Stomach smooth muscle (tissue), 2 donors: Measurements from ENCODE around the gene ARRDC4.
A peak's percentile ranks its signal among the peaks of the same experiment; 100 is the strongest.

Source experiments
- H3K27ac ChIP-seq: one replicate; pipeline ENCODE4 v1.7.0; 2013; ENCODE audit warnings: mild to moderate bottlenecking, low read length, inconsistent platforms
- H3K27me3 ChIP-seq, 2 donors: one replicate each; pipeline ENCODE4 v1.7.0; 2013; ENCODE audit warnings: low read length in 2 of 2; ENCODE audit not compliant: insufficient read depth in 2 of 2, control insufficient read depth in 1 of 2
- H3K36me3 ChIP-seq, 2 donors: one replicate each; pipeline ENCODE4 v1.7.0; 2013; ENCODE audit warnings: low read length in 2 of 2; ENCODE audit not compliant: control insufficient read depth in 2 of 2, insufficient read depth in 2 of 2
- H3K4me1 ChIP-seq: one replicate; pipeline ENCODE4 v1.7.0; 2013; ENCODE audit warnings: low read length; ENCODE audit not compliant: control insufficient read depth, insufficient read depth
- H3K4me3 ChIP-seq, 2 donors: one replicate each; pipeline ENCODE4 v1.7.0; 2013; ENCODE audit warnings: low read length in 2 of 2
- H3K9ac ChIP-seq, 2 donors: one replicate each; pipeline ENCODE4 v1.7.0; 2013; ENCODE audit warnings: low read length in 2 of 2, mild to moderate bottlenecking in 1 of 2
- H3K9me3 ChIP-seq, 2 donors: one replicate each; pipeline ENCODE4 v1.7.0; 2013; ENCODE audit warnings: low read length in 2 of 2; ENCODE audit not compliant: control insufficient read depth in 2 of 2
- donor health status: healthy.
- donor health status: Pancreatic carcinoma.

ARRDC4 gene

DNA sequence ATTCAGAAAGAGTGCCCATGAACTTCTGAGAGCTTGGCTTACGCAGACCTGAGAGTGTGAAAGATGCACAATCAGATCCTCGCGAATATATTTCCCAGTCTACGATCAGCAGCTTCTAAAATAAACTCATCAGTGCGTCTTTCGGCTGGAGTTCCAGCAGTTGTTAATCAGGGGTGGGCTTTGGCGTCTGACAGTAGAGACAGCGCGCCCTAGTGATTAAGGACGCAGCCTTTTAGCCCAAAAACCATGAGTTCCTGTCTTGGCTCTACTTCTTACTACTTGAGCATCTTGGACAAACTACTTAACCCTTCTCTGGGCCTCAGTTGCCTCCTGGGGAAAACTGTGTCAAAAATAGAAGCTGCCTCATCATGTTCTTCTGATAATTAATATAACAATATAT is 15.8 kb upstream of the ARRDC4 start:
- H3K4me3 ChIP-seq: no peak overlapping the region
- H3K9ac ChIP-seq: no peak overlapping the region
- no peak overlapping the region for H3K27ac ChIP-seq
- H3K27me3 ChIP-seq: no peaks in the 10 kb centered on the region
- peaks cover 2% of the 10 kb centered on the region for H3K4me1 ChIP-seq
- no peaks in the 10 kb centered on the region for H3K36me3 ChIP-seq
- no peaks in the 10 kb centered on the region for H3K9me3 ChIP-seq

DNA sequence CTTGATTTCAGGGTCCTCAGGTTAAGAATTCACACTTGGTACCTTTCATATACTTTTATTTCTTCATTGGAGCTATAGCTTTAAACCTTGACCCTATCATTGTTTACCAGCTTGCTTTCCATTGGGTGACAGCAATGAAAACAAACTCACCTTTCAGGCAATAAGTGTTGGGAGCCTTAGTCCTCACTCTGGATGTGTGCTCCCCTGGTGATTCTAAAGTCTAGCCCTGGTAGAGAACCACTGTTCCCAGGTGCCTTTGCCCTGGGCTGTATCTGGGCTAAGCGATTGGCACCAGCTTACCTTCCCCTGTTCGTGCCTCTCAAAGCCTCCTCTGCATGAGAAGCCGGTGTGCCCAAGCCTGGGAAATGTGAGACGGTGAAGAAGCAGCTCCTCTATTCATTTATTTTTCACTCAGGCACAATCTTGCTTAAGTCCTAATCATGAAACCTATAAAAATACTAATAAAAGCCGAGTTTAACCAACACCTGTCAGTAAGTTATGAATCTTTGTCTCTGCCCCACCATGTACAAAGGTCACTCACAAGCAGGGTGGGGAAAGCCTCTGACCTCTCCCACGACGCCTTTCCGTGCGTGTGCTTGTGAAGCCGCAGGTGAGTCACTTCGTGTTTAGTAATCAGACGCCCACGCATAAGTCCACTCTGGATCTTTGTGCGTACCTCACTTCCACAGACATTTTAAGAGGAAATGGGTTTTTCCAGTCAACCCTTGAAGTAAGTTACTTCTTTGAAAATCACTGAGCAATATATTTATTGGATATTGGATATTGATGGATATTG is 12.8 kb upstream of the ARRDC4 start:
- no peak overlapping the region for H3K27ac ChIP-seq
- peaks cover 2% of the 10 kb centered on the region for H3K4me1 ChIP-seq
- H3K9ac ChIP-seq: no peak overlapping the region
- H3K9me3 ChIP-seq: no peaks in the 10 kb centered on the region
- no peaks in the 10 kb centered on the region for H3K27me3 ChIP-seq
- H3K4me3 ChIP-seq: no peak overlapping the region
- H3K36me3 ChIP-seq: no peaks in the 10 kb centered on the region

DNA sequence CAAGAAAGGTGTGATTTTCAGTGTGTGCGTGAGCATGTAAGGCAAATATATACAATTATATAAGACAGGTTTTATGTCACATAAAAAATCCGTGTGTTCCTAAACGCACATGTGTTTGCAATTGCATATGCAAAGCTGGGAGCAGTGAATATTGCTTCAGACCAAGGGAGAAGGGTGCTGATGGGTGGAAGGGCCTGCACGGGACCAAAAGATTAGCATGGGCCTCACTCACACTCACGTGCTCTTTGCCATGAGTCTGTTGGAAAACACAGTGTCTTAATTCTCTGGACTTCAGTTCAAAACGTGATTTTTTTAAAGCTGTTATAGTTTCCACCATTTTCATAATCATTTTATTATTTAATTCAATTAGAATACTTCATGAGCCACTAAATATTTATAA is 7.2 kb upstream of the ARRDC4 start:
- Histone ChIP-seq H3K9ac (no peak overlapping the region), H3K27ac (no peak overlapping the region), H3K36me3 (no peaks in the 10 kb centered on the region), H3K27me3 (no peaks in the 10 kb centered on the region), H3K4me3 (no peak overlapping the region), H3K4me1 (no peaks in the 10 kb centered on the region), H3K9me3 (no peaks in the 10 kb centered on the region)

DNA sequence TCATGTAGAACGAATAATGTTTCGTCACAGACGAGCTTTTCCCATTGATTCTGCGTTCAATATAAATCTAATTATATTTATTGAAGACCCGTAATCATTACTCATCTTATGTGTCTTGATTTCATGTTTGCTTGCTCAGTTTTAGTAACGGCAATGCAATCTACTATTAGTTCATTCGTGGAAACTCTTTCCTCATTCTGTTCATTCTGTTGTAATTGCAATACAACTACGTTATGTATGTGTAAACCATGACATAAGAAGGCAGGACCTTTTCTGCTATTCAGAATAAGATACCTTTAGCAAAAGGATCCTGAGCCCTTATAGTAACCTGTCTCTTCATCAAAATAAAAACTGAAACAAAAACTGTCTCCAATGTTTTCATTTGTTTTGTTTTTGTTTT is 6.8 kb upstream of the ARRDC4 start:
- H3K9ac ChIP-seq: no peak overlapping the region
- H3K4me3 ChIP-seq: no peak overlapping the region
- H3K36me3 ChIP-seq: no peaks in the 10 kb centered on the region
- no peak overlapping the region for H3K27ac ChIP-seq
- H3K4me1 ChIP-seq: no peaks in the 10 kb centered on the region
- no peaks in the 10 kb centered on the region for H3K9me3 ChIP-seq
- no peaks in the 10 kb centered on the region for H3K27me3 ChIP-seq

DNA sequence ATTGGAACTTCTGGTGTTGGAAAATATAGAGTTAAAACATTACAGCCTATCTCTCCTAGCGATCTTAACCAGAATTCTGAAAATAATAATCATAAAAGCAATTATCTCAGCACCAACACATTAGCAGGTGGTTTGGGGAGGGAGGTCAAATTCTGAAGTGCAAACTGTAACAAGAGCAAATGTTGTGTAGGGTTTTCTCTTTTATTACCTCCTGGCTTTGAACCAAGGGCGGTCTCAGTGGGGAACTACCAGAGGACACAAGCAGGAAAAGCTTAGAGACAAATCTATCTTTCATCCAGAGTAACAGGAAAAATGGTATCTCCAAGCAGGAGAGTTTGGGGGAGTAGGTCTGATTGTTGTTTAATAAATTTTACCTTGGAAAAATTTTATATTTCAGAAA is 5.5 kb upstream of the ARRDC4 start:
- Histone ChIP-seq H3K9ac (no peak overlapping the region), H3K9me3 (no peaks in the 10 kb centered on the region), H3K27ac (no peak overlapping the region), H3K4me3 (no peak overlapping the region), H3K36me3 (no peaks in the 10 kb centered on the region), H3K27me3 (no peaks in the 10 kb centered on the region), H3K4me1 (peaks cover 3% of the 10 kb centered on the region)

DNA sequence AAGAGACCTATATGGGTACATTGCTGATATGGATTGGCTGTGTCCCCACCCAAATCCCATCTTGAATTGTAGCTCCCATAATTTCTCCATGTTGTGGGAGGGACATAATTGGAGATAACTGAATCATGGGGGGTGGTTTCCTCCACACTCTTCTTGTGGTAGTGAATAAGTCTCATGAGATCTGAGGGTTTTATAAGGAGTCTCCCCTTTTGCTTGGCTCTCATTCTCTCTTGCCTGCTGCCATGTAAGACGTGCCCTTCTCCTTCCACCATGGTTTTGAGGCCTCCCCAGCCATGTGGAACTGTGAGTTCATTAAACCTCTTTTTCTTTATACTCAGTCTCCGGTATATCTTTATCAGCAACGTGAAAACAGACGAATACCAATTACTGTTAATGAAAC is 5.0 kb upstream of the ARRDC4 start:
- no peak overlapping the region for H3K4me3 ChIP-seq
- H3K9ac ChIP-seq: no peak overlapping the region
- no peaks in the 10 kb centered on the region for H3K9me3 ChIP-seq
- H3K36me3 ChIP-seq: no peaks in the 10 kb centered on the region
- peaks cover 3% of the 10 kb centered on the region for H3K4me1 ChIP-seq
- H3K27me3 ChIP-seq: no peaks in the 10 kb centered on the region
- no peak overlapping the region for H3K27ac ChIP-seq

DNA sequence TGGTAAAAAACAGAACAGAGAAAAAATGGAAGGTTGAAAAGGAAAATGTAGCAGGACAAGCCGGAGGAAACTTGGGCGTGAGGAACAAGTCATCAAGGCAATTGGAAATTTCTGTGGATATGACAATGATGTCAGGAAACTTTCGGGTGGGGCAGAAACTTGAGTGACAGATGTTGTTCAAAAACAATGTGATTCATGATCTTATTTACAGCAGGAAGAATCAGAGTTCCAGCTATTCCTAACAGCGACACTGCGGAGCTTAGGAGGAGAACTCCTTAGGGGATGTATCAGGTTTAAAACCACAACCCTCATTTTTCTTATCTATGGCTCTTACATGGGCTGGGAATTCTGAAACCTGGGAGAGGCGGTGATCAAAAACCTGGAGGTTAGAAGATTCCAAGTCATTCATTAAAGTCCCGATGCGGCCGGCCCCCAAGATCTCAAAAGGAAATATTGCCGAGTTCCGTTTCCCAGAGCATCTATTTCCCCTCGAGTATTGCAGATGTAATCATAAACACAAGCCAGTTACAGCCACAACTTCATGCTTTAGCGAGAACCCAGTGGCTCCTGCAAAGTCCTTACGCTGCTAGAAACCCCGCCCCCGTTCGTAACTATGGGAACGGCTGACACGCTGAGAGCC is 659 bp upstream of the ARRDC4 start:
- peaks cover 3% of the 10 kb centered on the region for H3K4me1 ChIP-seq
- peak overlapping the region; percentile 65 to 86 for H3K4me3 ChIP-seq
- H3K36me3 ChIP-seq: no peaks in the 10 kb centered on the region
- peak overlapping the region; percentile 55 to 57 for H3K9ac ChIP-seq
- no peaks in the 10 kb centered on the region for H3K9me3 ChIP-seq
- peak overlapping the region; percentile 68 for H3K27ac ChIP-seq
- no peaks in the 10 kb centered on the region for H3K27me3 ChIP-seq

DNA sequence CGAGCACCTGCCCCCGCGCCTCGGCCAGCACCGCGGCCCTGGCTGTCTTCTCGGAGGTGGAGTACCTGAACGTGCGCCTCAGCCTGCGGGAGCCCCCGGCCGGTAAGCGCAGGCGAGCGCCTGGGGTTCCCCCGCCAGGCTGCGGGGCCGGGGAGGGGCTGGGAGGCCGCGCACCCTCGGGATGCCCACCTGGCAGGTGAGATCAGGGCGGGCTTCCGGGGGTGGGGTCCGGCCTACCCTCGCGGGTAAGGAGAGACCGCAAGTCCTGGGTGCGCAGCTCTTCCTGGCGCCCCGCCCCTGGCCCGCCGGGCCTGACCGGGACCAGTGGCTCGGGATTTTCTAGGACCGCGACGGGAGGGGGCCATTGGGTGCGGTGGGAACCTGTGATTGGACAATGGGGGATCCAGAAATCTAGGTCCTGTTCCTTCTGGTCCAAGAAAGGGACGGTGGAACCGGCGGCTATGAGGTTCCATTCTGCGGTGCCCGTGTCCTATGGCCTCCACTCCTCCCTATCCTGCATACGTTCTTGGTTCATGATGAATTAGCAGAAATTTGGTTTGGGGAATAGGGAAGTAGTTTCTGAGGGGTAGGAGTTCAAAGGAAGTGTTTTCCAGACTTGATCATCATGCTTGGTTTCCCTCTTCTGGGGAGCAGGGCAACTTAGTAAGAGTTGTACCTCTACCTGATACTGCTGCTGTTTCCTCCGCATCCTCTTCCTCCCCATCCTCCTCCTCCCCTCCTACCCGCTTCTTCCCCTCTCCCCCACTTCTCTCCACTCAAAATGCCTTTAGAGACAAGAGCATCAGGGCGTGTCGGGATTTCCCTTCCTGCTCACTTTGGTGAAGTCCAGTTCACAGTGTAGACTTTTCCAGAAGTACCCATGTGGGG is 808 bp downstream of the ARRDC4 start:
- no peaks in the 10 kb centered on the region for H3K27me3 ChIP-seq
- H3K36me3 ChIP-seq: peaks cover 0 to 6% of the 10 kb centered on the region in 2 donors
- no peaks in the 10 kb centered on the region for H3K9me3 ChIP-seq
- H3K27ac ChIP-seq: peak overlapping the region; percentile 90
- peak overlapping the region; percentile 86 to 94 for H3K4me3 ChIP-seq
- peak overlapping the region; percentile 61 to 91 for H3K9ac ChIP-seq
- peaks cover 3% of the 10 kb centered on the region for H3K4me1 ChIP-seq

DNA sequence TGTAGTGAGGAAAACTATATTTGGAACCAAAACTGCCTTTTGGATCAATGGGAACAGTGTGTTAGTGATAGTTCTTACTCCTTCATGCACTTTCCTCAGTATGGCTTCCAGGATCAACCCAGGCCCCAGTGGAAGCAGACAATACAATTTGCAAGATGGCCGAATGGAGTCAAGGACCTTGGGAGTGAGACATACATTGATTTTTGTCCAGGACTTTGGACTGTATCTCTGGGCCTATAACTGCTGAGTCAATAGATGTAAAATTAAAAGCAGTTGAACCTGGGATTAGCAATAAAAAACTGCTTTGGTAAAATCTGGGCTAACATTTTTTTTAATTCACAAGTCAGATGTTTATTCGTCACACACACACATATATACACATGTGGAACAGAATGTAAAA is 1.8 kb downstream of the ARRDC4 start:
- no peaks in the 10 kb centered on the region for H3K27me3 ChIP-seq

DNA sequence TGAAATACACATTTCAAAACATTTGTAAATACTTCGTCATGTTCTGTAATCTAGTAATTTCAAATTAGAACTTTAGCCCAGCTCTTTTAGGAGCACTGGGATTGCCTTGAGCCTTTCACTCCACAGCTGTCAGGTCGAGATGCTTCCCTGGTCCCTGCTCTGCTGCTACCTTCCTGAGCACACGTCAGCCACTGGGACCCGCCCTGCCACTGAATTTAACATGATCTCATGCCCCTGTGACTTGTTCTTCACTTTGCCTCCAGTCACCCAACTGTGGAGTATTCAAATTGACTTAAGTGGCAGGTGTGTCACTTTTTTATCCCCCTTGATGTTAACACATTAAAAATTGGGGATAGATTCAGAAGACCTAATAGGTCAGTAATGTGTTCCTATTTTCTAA is 3.3 kb downstream of the ARRDC4 start:
- H3K27ac ChIP-seq: peak overlapping the region; percentile 12
- H3K9me3 ChIP-seq: no peaks in the 10 kb centered on the region
- H3K36me3 ChIP-seq: peaks cover 0 to 6% of the 10 kb centered on the region in 2 donors
- H3K9ac ChIP-seq: no peak overlapping the region
- peaks cover 6% of the 10 kb centered on the region for H3K4me1 ChIP-seq
- no peak overlapping the region for H3K4me3 ChIP-seq
- H3K27me3 ChIP-seq: no peaks in the 10 kb centered on the region

More for the DNA sequence above, 1.8 kb downstream of the ARRDC4 start:
- Histone ChIP-seq H3K4me1 (peaks cover 3% of the 10 kb centered on the region), H3K27ac (no peak overlapping the region), H3K36me3 (peaks cover 0 to 6% of the 10 kb centered on the region in 2 donors), H3K4me3 (peak overlapping the region; percentile 86 to 94), H3K9ac (peak overlapping the region in 1 of 2 donors; percentile 61), H3K9me3 (no peaks in the 10 kb centered on the region)
